H9 (cell line): Measurements from ENCODE around the gene MAP7. TPM values are rescaled to one million over a fixed set of nuclear protein-coding genes. Genes with fewer than 3 reads are reported as not detected.

Experiments
- DNase-seq: peaks from one replicate; pipeline ENCODE4 v3.0.0-alpha.2; 2017
- H2AFZ ChIP-seq: one replicate; pipeline ENCODE4 v1.6.1; 2013; ENCODE audit warnings: mild to moderate bottlenecking, low read length, control low read depth, moderate library complexity
- H2AK5ac ChIP-seq: 2 replicates; pipeline ENCODE4 v1.6.1; 2013; ENCODE audit warnings: low read length, control low read depth, mixed read lengths; ENCODE audit not compliant: insufficient read length
- H2BK120ac ChIP-seq: one replicate; pipeline ENCODE4 v1.6.1; 2013; ENCODE audit warnings: low read depth, mild to moderate bottlenecking, low read length, control low read depth, inconsistent platforms; ENCODE audit not compliant: poor library complexity, severe bottlenecking
- H2BK12ac ChIP-seq: 2 replicates; pipeline ENCODE4 v1.6.1; 2013; ENCODE audit warnings: low read length, control low read depth, mixed read lengths, low read depth; ENCODE audit not compliant: insufficient read length
- H2BK15ac ChIP-seq: 2 replicates; pipeline ENCODE4 v1.6.1; 2013; ENCODE audit warnings: low read depth, low read length, control low read depth
- H2BK20ac ChIP-seq: one replicate; pipeline ENCODE4 v1.6.1; 2013; ENCODE audit warnings: low read depth, mild to moderate bottlenecking, low read length, control low read depth, inconsistent platforms; ENCODE audit not compliant: poor library complexity, severe bottlenecking
- H2BK5ac ChIP-seq: 2 replicates; pipeline ENCODE4 v1.6.1; 2013; ENCODE audit warnings: low read length, control low read depth, mixed read lengths; ENCODE audit not compliant: insufficient read length
- H3K14ac ChIP-seq: 2 replicates; pipeline ENCODE4 v1.6.1; 2013; ENCODE audit warnings: low read length, control low read depth; ENCODE audit not compliant: insufficient read depth
- H3K18ac ChIP-seq: 2 replicates; pipeline ENCODE4 v1.6.1; 2013; ENCODE audit warnings: low read depth, mild to moderate bottlenecking, mixed read lengths, low read length, control low read depth; ENCODE audit not compliant: insufficient read length
- H3K23ac ChIP-seq: 2 replicates; pipeline ENCODE4 v1.6.1; 2013; ENCODE audit warnings: low read length, control low read depth, mixed read lengths, low read depth; ENCODE audit not compliant: insufficient read length
- H3K23me2 ChIP-seq: 2 replicates; pipeline ENCODE4 v1.6.1; 2013; ENCODE audit warnings: low read depth, mild to moderate bottlenecking, mixed read lengths, low read length, control low read depth; ENCODE audit not compliant: insufficient read length, poor library complexity, severe bottlenecking
- H3K27ac ChIP-seq: 2 replicates; pipeline ENCODE4 v1.5.1; 2013; ENCODE audit warnings: low read length, control low read depth, mixed read lengths, low read depth; ENCODE audit not compliant: insufficient read length
- H3K27me3 ChIP-seq: 2 replicates; pipeline ENCODE4 v1.6.1; 2013; ENCODE audit warnings: low read length, control low read depth, inconsistent platforms; ENCODE audit not compliant: insufficient read depth
- H3K4ac ChIP-seq: 2 replicates; pipeline ENCODE4 v1.6.1; 2013; ENCODE audit warnings: low read depth, mild to moderate bottlenecking, control low read depth, inconsistent platforms, low read length, moderate library complexity
- H3K4me1 ChIP-seq: 2 replicates; pipeline ENCODE4 v1.6.1; 2013; ENCODE audit warnings: low read length, control low read depth, inconsistent platforms; ENCODE audit not compliant: insufficient read depth
- H3K4me2 ChIP-seq: 2 replicates; pipeline ENCODE4 v1.6.1; 2013; ENCODE audit warnings: low read length, control low read depth, mixed read lengths; ENCODE audit not compliant: insufficient read length, insufficient read depth
- H3K56ac ChIP-seq: 2 replicates; pipeline ENCODE4 v1.6.1; 2013; ENCODE audit warnings: low read depth, mild to moderate bottlenecking, mixed read lengths, low read length, control low read depth; ENCODE audit not compliant: insufficient read length
- H3K79me1 ChIP-seq: 2 replicates; pipeline ENCODE4 v1.6.1; 2013; ENCODE audit warnings: low read depth, mild to moderate bottlenecking, moderate library complexity, low read length, control low read depth, inconsistent platforms; ENCODE audit not compliant: insufficient read depth, poor library complexity, severe bottlenecking
- H3K79me2 ChIP-seq: 2 replicates; pipeline ENCODE4 v1.6.1; 2013; ENCODE audit warnings: low read length, control low read depth, inconsistent platforms; ENCODE audit not compliant: insufficient read depth
- H3K9ac ChIP-seq: 2 replicates; pipeline ENCODE4 v1.6.1; 2013; ENCODE audit warnings: low read length, control low read depth, mixed read lengths; ENCODE audit not compliant: insufficient read length; ENCODE audit errors: extremely low read depth
- H3K9me3 ChIP-seq: one replicate; pipeline ENCODE4 v1.6.1; 2013; ENCODE audit warnings: low read depth, low read length, inconsistent platforms; ENCODE audit not compliant: control insufficient read depth
- H3T11ph ChIP-seq: one replicate; pipeline ENCODE4 v1.6.1; 2013; ENCODE audit warnings: mild to moderate bottlenecking, low read length, control low read depth, inconsistent platforms
- H4K20me1 ChIP-seq: one replicate; pipeline ENCODE4 v1.6.1; 2013; ENCODE audit not compliant: control insufficient read depth, insufficient read length, insufficient read depth
- H4K5ac ChIP-seq: 2 replicates; pipeline ENCODE4 v1.6.1; 2013; ENCODE audit warnings: low read depth, mild to moderate bottlenecking, mixed read lengths, low read length, control low read depth; ENCODE audit not compliant: insufficient read length
- H4K8ac ChIP-seq: replicated peaks from 2 replicates; pipeline ENCODE4 v1.6.1; 2013; ENCODE audit warnings: low read length, control low read depth, mixed read lengths, low read depth; ENCODE audit not compliant: insufficient read length
- H4K91ac ChIP-seq: 2 replicates; pipeline ENCODE4 v1.6.1; 2013; ENCODE audit warnings: low read depth, mild to moderate bottlenecking, moderate library complexity, mixed read lengths, low read length, control low read depth; ENCODE audit not compliant: insufficient read length
- H3K27ac Mint-ChIP-seq, 3 experiments: 2 replicates in 2 of 3; 3 replicates in 1 of 3; pipeline ENCODE4 v1.8.0; 2020 to 2021; ENCODE audit warnings: mixed read lengths in 3 of 3, mild to moderate bottlenecking in 1 of 3, moderate library complexity in 1 of 3
- H3K27me3 Mint-ChIP-seq: 2 replicates; pipeline ENCODE4 v1.8.0; 2021; ENCODE audit warnings: low read depth, mild to moderate bottlenecking, moderate library complexity, mixed read lengths
- H3K36me3 Mint-ChIP-seq, 3 experiments: 2 replicates in 2 of 3; 3 replicates in 1 of 3; pipeline ENCODE4 v1.8.0; 2020 to 2021; ENCODE audit warnings: low read depth in 3 of 3, mixed read lengths in 3 of 3; ENCODE audit not compliant: insufficient read depth in 1 of 3
- H3K4me1 Mint-ChIP-seq, 2 experiments: 2 replicates each; pipeline ENCODE4 v1.8.0; 2020; ENCODE audit warnings: mixed read lengths in 2 of 2
- H3K4me3 Mint-ChIP-seq, 2 experiments: 2 replicates in 1 of 2; 3 replicates in 1 of 2; pipeline ENCODE4 v1.8.0; 2020 to 2021; ENCODE audit warnings: mild to moderate bottlenecking in 2 of 2, mixed read lengths in 2 of 2, moderate library complexity in 1 of 2
- H3K9me3 Mint-ChIP-seq, 2 experiments: 2 replicates in 1 of 2; 3 replicates in 1 of 2; pipeline ENCODE4 v1.8.0; 2020; ENCODE audit warnings: mild to moderate bottlenecking in 2 of 2, mixed read lengths in 2 of 2, moderate library complexity in 1 of 2
- CTCF ChIP-seq: fragments of 200-600 bp; sonication (generic); conservative IDR thresholded peaks from 3 replicates; pipeline ENCODE4 v1.8.0; 2021; ENCODE audit warnings: antibody characterized with exemption, mild to moderate bottlenecking
- WGBS: extraction: QIAGEN DNeasy Blood & Tissue Kit; methylation state at CpG from one replicate; pipeline ENCODE4 v1.1.7; 2013; ENCODE audit warnings: missing lambda C conversion rate, low lambda C conversion rate, mixed read lengths; ENCODE audit not compliant: insufficient read length; ENCODE audit errors: extremely low coverage; 5-methylcytosine and 5-hydroxymethylcytosine counted together
- total RNA-seq: library from RNA; stranded (reverse); gene quantifications from 2 replicates; pipeline ENCODE4 v1.2.1, GENCODE V29; 2021

MAP7 gene
- total RNA-seq, 1 experiment from 2014 or later = 51.1 TPM

DNA sequence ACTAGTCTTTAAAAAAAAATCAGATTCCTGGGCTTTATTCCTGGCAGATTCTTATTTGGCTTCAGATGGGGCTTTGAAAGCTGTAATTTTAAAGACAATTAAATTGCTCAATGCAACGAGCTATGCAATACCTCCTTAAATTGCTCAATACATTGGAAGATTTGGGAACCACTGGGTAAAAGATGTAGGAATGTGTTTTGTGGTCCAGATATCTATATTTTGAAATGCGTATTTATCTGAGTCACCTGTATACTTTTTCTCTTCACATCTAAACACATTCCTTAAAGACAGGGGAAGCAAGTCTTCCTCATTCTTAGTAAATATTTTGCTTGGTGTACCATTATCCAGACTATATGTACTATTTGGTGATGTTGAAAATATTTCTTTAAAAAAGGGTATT, 29.6 kb upstream of the MAP7 start:
- Histone ChIP-seq H3K79me2 (no peaks in the 10 kb centered on the region), H2BK5ac (no peak overlapping the region), H3T11ph (no peak overlapping the region), H2BK15ac (no peak overlapping the region), H3K79me1 (no peaks in the 10 kb centered on the region), H2BK12ac (no peak overlapping the region), H2BK20ac (no peak overlapping the region), H2AK5ac (no peak overlapping the region), H4K5ac (no peak overlapping the region), H3K9ac (no peak overlapping the region), H3K27ac (no peak overlapping the region), H3K4me1 (no peaks in the 10 kb centered on the region), H4K8ac (no peak overlapping the region), H3K9me3 (no peaks in the 10 kb centered on the region), H3K23me2 (no peaks in the 10 kb centered on the region), H3K4me2 (no peak overlapping the region), H3K56ac (no peak overlapping the region), H3K23ac (no peak overlapping the region), H2AFZ (no peak overlapping the region), H4K20me1 (no peaks in the 10 kb centered on the region), H2BK120ac (no peak overlapping the region), H3K4ac (no peak overlapping the region), H3K27me3 (no peaks in the 10 kb centered on the region), H3K14ac (no peak overlapping the region), H3K18ac (no peak overlapping the region), H4K91ac (no peak overlapping the region)
- Mint-ChIP-seq H3K36me3 (peaks cover 2 to 12% (median 7%) of the 10 kb centered on the region in 3 experiments; a peak in 5 of 7 replicates), H3K27ac (no peak overlapping the region), H3K4me3 (no peak overlapping the region), H3K9me3 (peaks cover 6 to 7% of the 10 kb centered on the region in 2 experiments; a peak in 4 of 5 replicates), H3K27me3 (no peaks in the 10 kb centered on the region; the same call in 1 of the 2 replicates), H3K4me1 (peaks cover 0 to 3% of the 10 kb centered on the region in 2 experiments; a peak in 1 of 4 replicates)
- no peak for DNase-seq
- no CpG with 5 or more reads among the region's 2 CpGs for WGBS
- TF ChIP-seq CTCF = no peak
